Measurements from ENCODE around the gene DMRTC2.
"Not testable (repeated sequence)": the region's sequence is repeated elsewhere in the genome, so short reads cannot be mapped to it uniquely, and the experiment has no call there.

DMRTC2 gene

DNA sequence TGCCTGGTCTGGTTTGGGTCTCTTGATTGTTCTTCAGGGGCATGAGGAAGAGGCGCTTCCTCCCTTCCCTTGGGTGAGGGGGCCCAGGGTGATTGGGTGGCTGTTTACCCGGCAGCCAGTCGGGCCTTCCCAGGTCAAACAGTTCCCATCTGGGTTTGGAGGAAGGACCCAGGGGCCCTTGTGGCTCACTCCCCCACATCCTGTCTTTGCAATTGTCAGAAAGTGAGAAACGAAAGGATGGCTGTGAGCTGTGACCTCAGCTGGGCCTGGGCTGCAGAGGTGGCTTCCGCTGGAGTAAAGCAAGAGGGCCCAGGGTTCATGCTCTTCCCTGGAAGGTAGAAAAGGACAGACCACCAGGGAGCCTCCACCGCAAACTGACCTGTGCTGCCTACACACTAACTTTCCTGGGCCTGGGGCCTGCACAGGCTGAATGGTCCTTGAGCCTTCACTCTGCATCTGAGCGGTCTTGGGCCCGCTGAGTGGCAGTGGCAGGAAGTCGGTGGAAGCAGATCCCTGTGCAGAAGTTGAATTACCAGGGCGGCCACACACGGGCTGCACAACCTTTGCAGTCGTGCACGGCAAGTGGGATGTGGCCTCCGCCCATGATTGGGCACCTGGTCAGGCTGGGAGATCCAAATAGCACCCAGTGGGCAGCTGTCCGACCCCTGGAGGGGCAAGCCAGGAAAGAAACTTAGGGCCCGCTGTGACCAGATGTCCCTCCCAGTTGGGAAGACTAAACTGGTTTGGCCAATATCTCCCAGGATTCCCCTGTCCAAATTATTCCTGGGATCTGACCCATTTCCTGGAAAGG lies 26.9 kb downstream of the DMRTC2 start:
- DNase-seq = peak; percentile 41 to 48

DNA sequence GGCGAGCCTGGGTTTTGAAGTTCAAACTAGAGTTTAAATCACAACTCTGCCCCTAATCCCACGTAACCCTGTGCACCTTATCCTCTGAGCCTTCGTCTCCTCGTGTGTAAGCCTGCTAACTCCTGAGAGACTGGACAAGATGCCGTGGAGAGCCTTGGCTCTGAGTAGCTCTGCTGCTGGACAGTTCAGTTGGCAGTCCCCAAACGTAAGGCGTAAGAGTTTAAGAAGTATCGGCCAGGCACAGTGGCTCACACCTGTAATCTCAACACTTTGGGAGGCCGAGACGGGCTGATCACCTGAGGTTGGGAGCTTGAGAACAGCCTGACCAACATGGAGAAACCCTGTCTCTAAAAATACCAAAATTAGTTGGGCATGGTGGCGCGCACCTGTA lies 27.5 kb downstream of the DMRTC2 start:
- no peak for DNase-seq

DNA sequence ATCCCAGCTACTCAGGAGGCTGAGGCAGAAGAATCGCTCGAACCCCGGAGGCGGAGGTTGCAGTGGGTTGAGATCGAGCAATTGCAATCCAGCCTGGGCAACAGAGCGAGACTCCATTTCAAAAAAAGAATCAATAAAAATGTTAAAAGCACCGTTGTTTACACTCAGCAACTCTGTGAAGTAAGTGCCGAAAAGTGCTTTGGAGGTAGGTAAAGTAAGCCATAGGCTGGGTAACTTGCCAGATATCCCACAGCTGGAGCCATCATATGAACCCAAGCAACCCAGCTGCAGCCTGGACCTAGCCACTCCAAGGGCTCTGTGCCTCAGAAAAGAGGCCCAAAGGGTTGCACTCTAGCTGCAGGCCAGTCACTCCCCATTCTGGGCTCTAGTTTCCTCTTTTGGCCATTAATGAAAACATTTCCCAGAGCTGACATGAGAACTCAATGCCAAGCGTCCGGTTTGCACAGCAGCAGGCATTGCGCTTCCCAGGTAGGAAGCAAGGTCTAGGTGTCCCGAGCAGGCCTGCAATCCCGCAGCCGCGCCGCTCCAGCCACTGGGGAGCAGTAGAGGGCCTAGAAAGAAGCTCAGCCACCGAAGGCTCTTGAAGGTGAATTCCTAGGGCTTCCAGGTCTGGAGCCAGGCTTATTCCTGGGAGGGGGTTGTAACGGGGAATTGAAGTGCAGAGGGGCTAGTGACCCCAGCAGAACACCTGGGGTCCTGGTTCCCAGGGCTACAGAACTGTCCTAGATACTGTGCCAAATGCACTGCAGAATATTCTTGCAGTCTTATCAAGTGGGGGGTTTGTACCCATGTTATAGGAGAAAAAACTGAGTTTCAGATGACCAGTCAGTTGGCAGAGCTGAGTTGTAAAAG lies 28.2 kb downstream of the DMRTC2 start:
- peak; percentile 63 to 71 for DNase-seq

DNA sequence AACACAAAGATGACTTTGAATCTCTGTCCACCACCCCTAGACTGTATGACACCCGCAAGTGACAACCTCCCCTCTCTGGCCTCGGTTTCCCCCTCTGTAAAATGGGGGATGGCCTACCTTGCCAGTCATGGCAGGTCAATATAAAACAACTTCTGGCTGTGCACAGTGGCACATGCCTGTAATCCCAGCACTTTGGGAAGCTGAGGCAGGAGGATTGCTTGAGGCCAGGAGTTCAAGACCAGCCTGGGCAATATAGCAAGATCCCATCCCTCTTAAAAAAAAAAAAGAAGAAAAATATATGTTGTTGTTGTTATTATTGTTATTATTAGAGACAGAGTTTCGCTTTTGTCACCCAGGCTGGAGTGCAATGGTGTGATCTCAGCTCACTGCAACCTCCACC lies 31.1 kb downstream of the DMRTC2 start:
- DNase-seq = not testable (repeated sequence)

DNA sequence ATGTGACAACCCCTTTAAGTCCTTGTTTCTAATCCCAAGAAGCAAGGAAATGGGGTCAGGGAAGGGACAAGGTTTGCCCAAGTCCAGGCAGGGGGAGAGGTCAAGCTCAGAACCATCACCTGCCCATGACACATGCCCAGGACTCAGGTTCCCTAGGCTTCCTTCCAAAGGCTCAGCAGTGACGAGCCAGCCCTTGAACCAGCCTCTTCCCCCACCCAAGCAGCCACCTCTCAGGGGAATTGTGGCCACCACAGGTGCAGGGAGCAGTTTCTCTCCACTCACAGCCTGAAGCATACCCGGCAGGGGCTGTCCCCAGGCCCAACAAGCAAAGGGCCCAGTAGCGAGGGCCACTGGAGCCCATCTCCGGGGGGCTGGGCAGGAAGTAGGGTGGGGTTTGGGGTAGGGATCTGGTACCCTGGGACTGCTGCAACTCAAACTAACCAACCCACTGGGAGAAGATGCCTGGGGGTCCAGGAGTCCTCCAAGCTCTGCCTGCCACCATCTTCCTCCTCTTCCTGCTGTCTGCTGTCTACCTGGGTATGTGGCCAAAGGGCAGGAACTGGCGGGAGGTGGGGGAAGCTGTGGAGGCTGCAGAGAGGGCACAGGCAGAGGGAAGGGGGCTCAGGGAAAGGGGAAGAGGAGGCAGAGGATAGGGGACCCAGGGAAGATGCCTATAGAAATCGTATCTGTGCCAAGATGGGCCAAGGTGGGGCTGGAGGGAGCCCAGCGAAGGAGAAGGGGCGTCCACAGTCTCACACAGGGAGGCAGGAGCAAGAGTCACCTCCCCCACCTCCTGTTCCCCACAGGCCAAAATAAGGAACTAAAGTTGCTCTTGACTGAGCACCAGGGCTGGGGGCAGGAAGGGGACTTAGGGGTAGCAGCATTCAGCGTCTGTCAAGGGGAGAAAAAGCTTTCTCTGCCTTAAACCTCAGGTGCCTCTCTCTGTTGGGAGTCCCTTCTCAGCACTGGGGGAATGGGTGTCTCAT lies 32.3 kb downstream of the DMRTC2 start, which contains the start of gene CD79A:
Gene CD79A, plus strand, starts transcription at position 433 of the 986 bp plus-strand sequence. Its CDS starts 26 bp downstream, at position 459.
- no peak for DNase-seq

DNA sequence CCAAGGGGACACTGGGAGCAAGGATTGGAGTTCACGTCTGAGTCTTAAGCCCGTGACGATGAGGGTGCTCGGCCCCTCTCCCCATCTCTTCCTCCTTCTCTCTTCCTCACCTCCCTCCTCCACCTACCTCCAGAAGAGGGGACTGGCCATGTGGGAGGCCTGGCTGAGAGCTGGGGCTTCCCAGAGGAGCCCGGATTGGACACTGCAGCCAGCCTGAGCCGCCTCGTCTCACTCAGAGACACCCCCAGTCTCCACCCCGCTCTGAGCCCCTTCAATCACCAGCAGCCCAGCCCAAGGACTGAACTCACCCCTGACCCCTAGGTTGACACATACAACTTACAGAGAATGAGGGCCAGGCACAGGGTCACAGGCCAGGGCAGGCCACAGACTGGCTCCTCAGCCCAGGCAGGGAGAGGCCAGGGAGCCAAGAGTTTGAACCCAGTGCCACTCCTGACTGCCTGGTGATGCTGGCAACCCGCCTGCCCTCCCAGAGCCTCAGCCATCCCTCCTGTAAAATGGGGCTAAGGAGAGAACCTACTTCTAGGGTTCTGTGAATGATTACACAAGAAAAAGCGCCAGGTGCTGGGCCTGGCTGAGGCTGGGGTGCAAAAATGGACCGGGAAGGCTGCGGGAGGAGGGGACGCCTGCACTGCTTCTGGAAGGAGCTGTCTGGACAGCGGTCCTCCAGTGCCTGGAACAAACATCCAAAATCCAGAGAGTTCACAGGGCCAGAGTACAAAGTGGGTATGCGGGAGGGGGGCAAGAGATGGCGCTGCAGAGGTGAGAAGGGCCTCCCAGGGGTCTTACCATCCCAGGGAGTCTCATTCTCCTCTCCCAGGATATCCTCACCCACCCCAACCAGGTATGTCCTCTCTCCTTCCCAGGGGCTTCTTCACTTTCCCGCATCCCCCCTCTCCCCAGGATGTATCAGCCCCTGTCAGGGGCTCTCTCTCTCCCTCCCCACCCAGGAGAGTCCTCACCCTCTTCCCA lies 33.4 kb downstream of the DMRTC2 start:
- no peak for DNase-seq

DNA sequence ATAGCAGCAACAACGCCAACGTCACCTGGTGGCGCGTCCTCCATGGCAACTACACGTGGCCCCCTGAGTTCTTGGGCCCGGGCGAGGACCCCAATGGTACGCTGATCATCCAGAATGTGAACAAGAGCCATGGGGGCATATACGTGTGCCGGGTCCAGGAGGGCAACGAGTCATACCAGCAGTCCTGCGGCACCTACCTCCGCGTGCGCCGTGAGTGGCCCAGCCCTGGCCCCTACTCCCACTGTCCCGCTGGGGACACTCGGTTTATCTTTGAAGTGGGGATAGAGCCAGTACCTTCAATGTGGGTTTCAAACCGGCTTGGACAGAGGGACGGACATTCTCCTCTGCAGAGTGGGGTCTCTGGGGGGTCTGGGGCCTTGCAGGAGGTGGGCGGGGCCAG lies 34.2 kb downstream of the DMRTC2 start:
- no peak for DNase-seq

DNA sequence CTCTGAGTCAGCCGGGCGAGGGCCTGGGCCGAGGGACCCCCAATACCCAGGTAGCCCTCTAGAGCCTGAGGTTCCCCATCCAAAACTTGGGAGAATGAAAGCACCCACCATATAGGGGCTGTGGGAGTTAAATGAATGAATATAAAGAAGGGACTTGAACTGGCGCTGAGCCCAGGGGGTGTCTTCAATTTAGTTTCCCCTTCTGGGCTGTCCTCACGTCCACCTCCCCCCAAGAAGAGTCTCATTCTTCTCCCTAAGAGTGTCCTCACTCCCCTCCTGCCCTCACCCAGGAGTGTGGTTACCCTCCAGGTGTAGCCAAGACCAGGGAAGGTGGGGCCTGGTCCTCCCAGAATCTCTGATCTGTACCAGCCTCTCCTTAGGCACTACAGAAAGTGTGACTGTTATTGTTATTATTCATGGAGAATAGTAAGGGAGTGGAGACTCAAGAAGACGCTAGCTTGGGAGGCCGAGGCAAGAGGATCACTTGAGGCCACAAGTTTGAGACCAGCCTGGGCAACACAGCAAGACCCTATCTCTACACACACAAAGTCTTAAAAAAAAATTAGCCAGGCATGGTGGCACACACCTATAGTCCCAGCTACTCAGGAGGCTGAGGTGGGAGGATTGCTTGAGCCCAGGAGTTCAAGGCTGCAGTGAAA lies 35.0 kb downstream of the DMRTC2 start:
- DNase-seq = no peak

DNA sequence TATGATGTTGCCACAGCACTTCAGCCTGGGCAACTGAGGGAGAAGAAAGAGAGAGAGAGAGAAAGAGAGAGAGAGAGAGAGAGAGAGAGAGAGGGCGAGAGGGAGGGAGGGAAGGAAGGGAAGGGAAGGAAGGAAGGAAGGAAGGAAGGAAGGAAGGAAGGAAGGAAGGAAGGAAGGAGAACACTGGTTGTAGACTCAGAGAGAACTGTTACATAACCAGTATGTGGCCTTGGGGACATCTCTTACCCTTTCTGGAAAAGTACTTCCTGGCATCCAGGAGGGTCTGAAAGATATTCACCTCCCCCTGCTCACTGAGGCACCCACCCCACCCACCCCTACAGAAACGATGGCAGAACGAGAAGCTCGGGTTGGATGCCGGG lies 35.5 kb downstream of the DMRTC2 start:
- no peak for DNase-seq

DNA sequence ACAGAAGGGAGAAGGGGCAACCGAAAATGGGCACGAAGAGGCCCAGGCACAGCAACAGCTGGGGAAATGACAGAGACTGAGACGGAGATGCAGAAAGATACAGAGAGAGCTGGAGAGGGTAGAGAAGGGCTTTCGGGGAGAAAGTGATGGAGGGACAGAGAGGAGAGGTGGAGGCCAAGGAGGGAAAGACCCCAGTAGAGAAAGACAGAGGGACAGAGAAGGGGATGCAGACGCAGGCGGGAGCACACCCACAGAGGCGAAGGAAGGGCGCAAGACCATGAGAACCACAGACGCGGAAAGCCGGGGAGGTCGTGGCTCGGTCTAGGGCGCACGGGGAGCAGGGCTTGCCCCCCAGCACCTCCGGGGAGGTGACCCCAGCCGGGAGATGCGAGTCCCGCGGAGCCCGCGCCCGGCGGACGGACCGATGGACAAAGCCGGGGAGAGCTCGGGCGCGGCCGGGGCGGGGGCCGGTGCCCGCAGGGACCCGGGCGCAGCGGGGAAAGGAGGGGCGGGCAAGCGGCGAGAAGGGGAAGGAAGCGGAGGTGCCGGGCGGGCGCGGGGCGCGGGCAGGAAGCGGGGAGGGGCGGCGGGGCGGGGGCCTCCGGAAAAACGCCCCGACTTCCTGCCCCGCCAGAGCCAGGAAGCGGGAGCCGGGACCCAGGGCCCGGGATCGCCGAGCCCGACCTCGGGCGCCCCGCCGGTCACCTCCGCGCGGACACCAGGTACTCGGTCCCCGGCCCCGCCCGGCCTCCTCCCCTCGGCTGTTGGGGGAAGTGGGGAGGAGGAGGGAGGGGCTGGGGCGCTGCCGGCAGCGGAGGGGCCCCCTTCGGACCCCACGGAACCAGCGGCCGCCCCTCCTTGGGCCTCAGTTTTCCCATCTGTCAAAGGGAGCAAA lies 38.0 kb downstream of the DMRTC2 start, which contains the start of gene ARHGEF1:
Gene ARHGEF1, plus strand, starts transcription at position 617 of the 895 bp plus-strand sequence. CDS start 4,899 bp downstream, outside the sequence.
- peak; percentile 48 to 67 for DNase-seq

DNA sequence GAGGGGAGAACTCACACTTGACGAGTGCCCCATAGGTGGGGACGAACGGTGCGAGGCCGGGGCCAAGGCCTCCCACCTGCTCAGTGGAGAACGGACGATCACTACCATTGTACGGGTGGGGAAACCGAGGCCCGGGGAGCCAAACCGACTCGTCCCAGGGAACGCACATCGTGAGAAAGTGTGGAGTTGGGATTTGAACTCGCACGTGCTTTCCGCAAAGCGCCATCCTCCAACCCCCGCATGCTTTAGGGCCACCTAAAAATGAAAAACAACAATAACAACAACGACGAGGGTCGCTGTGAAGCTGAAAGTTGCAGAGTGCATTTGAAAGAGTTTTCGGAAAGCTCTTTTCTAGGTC lies 38.6 kb downstream of the DMRTC2 start:
- no peak for DNase-seq

DNA sequence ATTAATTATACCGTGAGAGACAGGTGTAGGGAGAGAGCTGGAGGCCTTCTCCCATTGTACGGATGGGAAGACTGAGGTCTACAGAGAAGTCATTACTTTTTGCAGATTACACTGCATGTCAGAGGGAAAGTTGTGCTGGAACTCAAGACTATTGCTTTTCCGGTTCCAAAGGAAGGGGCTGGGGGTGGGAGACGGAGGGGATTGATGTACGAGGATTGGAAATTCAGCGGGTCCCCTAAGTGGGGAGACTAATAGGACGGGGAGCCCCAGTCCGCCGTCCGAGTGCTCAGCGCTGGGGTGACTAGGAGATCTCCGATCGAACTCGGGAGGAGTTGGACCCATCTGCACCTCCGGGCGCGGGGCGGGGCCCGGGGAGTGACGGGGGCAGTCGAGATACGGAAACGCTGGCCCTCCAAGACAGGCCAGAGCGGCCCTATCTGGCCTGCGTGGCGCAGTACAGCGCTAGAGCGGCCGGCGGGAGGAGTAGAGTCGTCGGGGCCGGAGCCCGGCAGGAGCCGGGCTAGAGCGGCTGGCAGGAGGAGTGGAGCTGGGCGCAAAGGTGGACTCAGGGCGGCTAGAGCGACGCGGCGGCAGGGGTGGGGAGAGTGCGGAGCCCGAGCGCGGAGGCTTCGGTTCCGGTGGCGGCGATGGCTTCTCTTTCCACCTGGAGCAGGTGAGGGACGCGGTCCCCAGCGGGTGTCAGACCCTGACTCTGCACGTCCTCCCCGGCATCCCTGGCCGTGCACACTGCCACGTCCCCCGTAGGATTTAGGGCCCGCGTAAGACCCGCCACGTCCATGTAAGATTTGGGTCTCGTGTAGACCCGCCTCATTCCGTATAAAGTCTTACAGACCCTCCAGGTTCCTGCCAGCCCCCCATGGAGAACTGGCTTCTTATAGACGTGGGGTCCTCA lies 39.2 kb downstream of the DMRTC2 start:
- DNase-seq = peak; percentile 85 to 86

DNA sequence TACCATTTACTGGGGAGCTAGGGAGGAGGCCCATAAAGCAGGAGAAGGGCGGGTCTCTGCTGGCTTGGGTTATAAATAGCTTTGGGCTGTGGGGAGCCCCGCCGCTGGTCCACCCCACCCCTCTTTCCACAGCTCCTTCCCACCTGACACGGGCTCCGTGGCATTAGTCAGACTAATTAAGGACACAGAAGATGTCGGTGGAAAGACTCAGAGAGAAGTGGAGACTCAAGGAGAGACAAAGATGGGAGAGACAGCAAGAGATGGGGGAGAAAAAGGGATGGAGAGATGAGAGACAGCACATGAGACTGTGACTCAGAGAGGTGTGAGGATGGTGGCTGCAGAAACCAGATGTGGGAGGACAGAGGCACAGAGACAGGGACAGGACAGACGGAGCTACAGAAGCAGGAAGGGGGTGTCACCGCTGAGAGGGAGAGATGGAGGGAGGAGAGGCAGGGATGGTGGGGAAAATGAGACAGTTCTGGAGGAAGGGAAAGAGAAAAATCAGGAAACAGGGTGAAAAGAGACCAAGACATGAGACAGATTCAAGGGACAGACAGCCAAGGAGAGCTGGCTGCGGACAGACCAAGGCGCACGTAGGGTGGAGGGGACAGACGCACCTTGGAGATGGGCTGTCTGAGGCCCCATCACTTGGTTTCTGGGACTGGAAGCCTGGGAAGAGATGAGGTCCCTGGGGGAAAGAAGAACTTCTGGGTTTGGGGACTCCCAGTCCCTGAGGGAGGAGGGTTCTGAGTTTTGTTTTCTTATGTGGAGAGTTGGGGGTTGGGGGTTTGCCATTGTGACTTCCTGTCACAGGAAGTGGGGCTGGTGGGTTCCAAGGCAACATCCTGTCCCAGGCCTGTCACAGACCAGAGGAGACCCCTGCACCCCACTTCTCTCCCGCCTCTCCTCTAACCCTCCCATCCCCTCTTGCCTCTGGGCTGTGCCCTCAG lies 42.2 kb downstream of the DMRTC2 start:
- peak; percentile 40 to 61 for DNase-seq

DNA sequence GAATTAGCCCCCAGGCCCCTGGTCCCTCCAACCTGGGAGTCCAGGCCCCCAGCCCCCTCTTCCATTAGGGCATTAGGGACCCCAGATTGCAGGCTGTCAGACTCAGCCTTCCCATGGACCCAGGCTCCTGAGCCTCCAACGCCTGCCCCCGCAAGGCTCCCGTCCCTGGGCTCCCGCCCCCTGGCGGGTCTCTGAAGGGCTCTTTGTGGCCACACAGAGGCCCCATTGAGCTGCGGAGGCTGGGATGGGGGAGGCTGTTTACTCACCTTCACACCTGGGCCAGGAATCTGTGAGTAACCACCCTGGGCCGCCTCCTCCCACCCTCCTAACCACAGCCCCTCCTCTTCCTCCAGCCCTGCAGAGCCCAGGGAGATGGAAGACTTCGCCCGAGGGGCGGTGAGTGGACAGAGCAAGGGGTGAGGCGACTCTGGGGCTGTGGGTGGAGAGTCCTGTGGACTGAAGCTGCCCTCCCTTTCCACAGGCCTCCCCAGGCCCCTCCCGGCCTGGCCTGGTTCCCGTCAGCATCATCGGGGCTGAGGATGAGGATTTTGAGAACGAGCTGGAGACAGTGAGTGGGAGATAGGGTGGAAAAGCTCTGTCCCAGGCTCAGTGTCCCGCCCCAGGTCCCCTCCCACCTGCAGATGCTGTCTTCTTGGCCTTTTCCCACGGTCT lies 43.0 kb downstream of the DMRTC2 start:
- DNase-seq = peak; percentile 78 to 91

DNA sequence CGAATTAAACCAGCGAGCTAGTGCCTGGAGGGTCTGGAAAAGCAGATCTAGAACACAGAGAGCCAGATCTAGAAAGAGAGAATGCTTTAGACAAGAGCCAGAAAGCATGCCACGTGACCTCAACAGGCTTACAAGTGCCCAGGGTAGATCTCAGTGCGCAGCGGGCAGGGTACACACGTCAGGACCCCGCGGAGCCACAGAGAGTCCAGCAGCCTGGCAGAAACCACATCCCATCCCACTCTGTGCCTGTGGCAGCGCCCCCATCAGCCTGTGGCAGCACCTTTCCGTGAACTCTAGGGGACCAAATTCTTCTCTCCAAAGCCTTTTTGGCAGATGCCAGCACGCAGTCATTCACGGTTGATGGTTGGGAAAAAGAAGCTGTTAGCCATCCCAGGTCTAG lies 44.1 kb downstream of the DMRTC2 start:
- no peak for DNase-seq

DNA sequence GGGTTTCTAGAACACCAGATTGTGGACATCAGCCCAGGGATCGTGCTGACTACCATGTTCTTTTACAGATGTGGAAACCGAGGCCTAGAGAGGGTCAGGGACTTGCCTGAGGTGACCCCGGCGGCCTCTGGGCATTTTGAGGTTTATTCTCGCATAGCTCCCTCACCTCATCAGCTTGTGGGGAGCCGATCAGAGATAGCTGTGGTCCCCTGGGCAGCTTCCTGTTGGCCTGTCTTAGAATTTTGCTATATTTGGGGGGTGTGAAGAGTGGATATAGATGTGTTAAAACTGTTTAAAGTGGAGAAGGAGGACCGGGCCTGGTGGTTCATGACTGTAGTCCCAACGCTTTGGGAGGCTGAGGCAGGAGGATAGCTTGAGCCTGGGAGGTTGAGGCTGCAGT lies 45.1 kb downstream of the DMRTC2 start:
- DNase-seq = no peak

DNA sequence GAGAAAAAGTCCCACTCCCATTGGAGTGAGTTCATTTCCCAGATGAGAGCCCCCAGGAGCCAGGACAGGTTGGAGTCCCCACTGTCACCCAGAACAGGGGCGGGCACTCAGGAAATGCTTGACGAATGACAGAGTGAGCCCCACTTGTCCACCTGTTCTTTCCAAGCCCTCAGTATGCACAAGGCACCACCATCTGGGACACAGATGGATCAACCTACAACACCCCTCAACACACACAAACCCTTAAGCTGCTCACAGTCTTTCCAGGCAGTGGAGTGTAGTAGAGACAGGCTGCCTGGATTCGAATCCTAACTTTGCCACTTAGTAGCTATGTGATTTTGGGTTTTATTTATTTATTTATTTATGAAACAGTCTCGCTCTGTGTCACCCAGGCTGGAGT lies 46.1 kb downstream of the DMRTC2 start:
- DNase-seq = no peak

Measured in stimulated activated CD4-positive, alpha-beta T cell treated with anti-CD3 and anti-CD28 coated beads, Interleukin-4, amount 100 ng/mL, for 4 hours (primary cell).